Suppressor macrophage treated with lipopolysaccharide for 1 hour (primary cell): ENCODE measurements around the gene LAMA1.
A peak's percentile ranks its signal among the peaks of the same experiment; 100 is the strongest.

Source experiments
- DNase-seq, 3 donors: peaks; one replicate each; pipeline ENCODE4 v3.0.0-alpha.2; 2020 to 2022

LAMA1 gene

GRCh38 chr18:7048081-7048480, 69.5 kb downstream of the LAMA1 start:
- DNase-seq, result no peak

- DNase-seq, result no peak
Measured at GRCh38 chr18:7047336-7047735, 70.3 kb downstream of the LAMA1 start.

DNA sequence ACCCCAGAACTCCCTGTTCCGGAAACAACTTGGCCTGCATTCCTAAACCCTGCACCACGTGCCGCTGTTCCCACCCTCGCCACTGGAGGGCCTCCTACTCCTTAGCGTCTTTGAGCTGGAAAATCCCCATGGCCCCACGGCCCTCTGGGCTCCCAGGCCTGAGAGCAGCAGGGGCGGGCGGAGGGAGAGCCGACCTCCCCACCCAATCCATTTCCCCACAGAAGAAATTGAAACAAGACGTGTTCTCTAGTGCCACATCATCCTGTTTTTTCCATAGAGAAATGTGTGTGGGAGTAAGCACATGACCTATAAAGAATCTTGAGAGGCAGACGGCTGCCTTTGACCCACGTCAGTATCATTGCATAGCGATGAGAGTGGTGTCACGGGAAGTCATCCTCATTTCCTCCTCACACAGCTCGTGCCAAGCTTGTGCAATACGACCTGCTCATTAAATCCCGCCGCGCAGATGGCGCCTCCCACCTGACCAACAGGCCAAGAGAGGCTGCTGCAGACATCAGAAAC, 79.2 kb downstream of the LAMA1 start:
- peak; percentile 59 to 85 (median 80) for DNase-seq

GRCh38 chr18:7037470-7037869, 80.1 kb downstream of the LAMA1 start:
- no peak for DNase-seq

DNA sequence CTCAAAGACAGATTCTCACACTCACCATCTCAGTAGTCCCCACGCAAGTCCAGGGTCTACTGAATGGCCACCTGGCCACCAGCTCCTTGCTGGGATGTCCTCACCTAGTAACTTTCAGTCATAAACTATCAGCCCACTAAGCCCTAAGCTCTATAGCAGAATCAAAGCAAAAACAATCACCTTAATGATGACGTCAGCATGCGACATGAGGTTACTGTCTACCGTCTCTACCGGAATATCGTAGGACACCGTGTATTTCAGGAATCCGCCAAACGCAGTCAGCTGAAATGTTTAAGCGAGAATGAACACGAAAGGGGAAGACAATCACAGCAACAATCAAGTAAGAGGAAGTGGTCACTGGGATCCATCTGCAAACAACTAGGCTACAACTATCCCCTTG, 81.8 kb downstream of the LAMA1 start:
- no peak for DNase-seq

- DNase-seq, result no peak
Measured at GRCh38 chr18:7034924-7035323, 82.7 kb downstream of the LAMA1 start.

DNA sequence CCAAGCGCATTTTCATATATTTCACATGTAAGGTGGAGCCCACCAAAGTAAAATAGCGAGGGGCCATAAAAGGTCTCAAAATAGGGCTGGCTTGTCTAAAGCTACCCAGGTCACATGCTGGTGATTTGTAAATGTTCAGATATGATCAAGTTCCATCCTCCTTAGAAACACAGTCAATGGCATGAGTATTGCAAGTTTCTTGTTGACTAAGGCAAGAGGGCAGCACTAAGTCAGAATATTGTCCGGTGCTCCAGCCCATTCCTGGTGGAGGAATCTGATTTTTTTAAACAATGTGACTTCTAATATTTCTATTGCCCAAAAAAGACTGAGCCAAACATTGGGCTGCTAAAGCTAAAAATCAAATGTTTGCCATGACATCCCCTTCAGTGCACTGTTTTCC, 85.1 kb downstream of the LAMA1 start:
- no peak for DNase-seq

- no peak for DNase-seq
Measured at GRCh38 chr18:7028625-7029024, 89.0 kb downstream of the LAMA1 start.

DNA sequence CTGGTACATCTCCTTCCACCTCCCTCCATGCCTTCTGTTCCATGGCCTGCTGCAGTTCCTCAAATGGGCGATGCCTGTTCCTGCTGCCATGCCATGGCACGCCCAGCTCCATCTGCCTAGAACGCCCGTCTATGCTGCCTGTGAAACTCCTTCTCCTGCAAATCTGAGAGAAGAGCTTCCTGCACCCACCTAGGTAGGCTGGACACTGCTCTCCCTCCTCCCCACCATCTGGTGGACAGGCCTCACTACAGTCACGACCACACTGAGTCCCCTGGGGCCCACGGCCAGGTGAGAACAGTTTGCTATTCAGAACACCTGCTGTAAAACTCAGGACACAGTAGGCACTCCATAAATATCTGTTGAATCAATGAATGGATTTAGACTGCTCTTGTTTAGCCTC, 92.4 kb downstream of the LAMA1 start:
- no peak for DNase-seq

- DNase-seq, result no peak
Measured at GRCh38 chr18:7023581-7023980, 94.0 kb downstream of the LAMA1 start.

- DNase-seq, result no peak
Measured at GRCh38 chr18:7023063-7023580, 94.5 kb downstream of the LAMA1 start.

GRCh38 chr18:7021994-7022840, 95.4 kb downstream of the LAMA1 start:
- peak in 2 of 3 donors; percentile 4 to 31 for DNase-seq

GRCh38 chr18:7020995-7021777, 96.4 kb downstream of the LAMA1 start:
- DNase-seq, result no peak

DNA sequence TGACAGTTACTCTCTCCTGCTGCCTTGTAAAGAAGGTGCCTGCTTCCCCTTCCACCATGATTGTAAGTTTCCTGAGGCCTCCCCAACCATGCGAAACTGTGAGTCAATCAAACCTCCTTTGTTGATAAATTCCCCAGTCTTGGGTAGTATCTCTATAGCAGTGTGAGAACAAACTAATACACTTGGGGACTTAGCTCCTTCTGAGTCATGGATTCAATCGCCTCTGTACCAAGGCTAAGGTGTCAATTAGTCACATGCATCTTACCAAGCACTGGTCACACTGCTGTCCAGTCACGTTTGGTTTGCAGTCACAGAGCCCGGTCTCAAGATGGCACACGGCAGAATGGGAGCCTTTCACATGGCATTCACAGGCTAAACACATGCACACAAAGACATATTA, 100.6 kb downstream of the LAMA1 start:
- DNase-seq, result no peak

DNA sequence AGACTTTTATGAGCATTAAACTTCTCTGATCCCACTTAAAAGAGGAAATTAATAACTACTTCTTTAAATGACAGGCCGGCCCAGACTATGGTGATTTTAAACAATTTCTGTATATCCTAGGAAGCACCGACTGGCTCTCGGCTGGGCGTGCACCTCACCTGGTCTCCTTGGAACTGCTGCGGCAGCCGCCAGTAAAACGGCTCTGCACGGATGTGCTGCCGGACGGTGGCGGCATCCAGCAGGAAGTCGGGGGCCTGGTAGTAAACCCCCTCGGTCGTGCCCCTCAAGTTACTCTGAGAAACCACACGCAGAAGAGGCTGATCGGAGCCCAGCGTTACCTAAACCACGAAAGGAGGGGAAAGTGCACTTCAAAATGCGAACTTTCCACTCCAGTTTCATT, 106.5 kb downstream of the LAMA1 start:
- DNase-seq, result no peak

- DNase-seq, result no peak
Measured at GRCh38 chr18:7004009-7004408, 113.6 kb downstream of the LAMA1 start.

GRCh38 chr18:7002107-7002506, 115.5 kb downstream of the LAMA1 start:
- no peak for DNase-seq

- DNase-seq, result peak in 2 of 3 donors; percentile 1 to 4
Measured at GRCh38 chr18:7000484-7001096, 117.0 kb downstream of the LAMA1 start.

GRCh38 chr18:6997808-6998207, 119.8 kb downstream of the LAMA1 start:
- DNase-seq, result peak in 1 of 3 donors; percentile 1

DNA sequence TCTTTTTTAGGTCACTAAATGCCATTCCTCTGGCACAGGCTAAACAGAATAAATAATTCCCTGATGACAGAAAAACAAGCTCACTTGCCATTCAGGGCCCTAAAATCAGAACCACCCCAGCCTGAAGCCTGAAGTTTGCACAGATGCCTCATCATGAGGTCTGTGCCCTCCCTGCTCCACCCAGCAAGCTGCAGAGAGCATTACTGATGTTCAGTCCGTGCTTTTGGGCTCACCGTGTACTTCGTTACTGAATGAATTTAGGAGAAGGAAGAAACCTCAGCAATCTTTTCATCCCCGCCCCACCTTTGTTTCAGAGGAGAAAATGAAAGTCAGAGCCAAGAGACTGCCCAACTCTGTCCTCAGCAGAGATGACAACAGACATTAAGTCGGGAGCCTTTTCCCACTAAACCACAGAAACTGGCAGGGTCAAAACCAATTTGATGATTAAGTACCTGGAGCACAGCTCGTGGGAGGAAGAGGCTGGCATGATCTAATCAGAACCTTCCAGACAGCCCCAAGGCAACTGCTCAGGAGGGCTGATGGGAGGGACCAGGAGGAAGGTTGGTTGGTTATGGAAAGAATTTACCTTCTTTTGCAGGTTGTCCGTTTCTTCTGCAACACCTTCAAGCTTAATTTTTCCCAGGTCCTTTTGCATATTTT, 122.7 kb downstream of the LAMA1 start:
- no peak for DNase-seq

GRCh38 chr18:6994056-6994770, 123.4 kb downstream of the LAMA1 start:
- no peak for DNase-seq

GRCh38 chr18:6992761-6993160, 124.8 kb downstream of the LAMA1 start:
- DNase-seq, result no peak
